ENCODE measurements around the gene GPR158.

Gene GPR158

DNA sequence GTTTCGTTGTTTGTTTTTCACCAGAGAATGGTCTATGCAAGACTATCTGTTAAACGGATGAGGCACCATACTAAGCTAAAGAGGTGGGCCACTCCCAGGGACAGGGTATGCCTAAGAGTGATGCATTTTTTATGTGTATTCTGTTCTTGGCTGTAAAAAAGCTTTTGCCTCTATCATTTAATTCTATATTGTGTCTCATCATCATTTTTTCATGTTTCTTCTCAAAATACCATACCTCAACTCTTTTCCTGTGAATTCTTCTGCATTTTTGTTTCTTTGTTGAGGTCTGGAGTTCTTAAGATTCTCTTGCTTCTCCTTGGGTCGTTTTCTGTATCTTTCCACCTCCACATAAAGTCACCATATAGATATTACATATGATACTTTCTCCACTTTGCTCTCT is 357.4 kb downstream of the GPR158 start:
- no peak overlapping the region for H3K4me3 ChIP-seq (ENCODE audit: low read length, poor library complexity, severe bottlenecking)
- H3K79me2 ChIP-seq (ENCODE audit: insufficient read depth, low read length), result no peaks in the 10 kb centered on the region
- no peaks in the 10 kb centered on the region for H3K9me3 ChIP-seq (ENCODE audit: insufficient read depth, low read depth, low read length)
- no peak overlapping the region for H3K9ac ChIP-seq (ENCODE audit: low read depth, low read length, poor library complexity, severe bottlenecking)
- TF ChIP-seq, protein P1, sequence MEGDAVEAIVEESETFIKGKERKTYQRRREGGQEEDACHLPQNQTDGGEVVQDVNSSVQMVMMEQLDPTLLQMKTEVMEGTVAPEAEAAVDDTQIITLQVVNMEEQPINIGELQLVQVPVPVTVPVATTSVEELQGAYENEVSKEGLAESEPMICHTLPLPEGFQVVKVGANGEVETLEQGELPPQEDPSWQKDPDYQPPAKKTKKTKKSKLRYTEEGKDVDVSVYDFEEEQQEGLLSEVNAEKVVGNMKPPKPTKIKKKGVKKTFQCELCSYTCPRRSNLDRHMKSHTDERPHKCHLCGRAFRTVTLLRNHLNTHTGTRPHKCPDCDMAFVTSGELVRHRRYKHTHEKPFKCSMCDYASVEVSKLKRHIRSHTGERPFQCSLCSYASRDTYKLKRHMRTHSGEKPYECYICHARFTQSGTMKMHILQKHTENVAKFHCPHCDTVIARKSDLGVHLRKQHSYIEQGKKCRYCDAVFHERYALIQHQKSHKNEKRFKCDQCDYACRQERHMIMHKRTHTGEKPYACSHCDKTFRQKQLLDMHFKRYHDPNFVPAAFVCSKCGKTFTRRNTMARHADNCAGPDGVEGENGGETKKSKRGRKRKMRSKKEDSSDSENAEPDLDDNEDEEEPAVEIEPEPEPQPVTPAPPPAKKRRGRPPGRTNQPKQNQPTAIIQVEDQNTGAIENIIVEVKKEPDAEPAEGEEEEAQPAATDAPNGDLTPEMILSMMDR (conservative IDR thresholded peaks at IDR 0.05; ENCODE audit: low read length), result no peak
- TF ChIP-seq EZH2phosphoT487 (IDR thresholded peaks at IDR 0.05; ENCODE audit: borderline replicate concordance), result no peak
- H3K4me2 ChIP-seq (ENCODE audit: low read depth, low read length, poor library complexity, severe bottlenecking), result no peak overlapping the region
- no peaks in the 10 kb centered on the region for H3F3A ChIP-seq (ENCODE audit: low read depth)
- no peaks in the 10 kb centered on the region for H3K4me1 ChIP-seq (ENCODE audit: insufficient read depth, low read length, poor library complexity, severe bottlenecking)
- no peaks in the 10 kb centered on the region for H4K20me1 ChIP-seq (ENCODE audit: insufficient read depth, low read length, poor library complexity, severe bottlenecking)
- H3K36me3 ChIP-seq (ENCODE audit: insufficient read depth, low read length), result no peaks in the 10 kb centered on the region
- no peaks in the 10 kb centered on the region for H3K27me3 ChIP-seq (ENCODE audit: insufficient read depth, low read length, poor library complexity, severe bottlenecking)
- H3K9me2 ChIP-seq (replicated peaks; ENCODE audit: low read depth, low read length), result no peaks in the 10 kb centered on the region
- no peak overlapping the region for H2AFZ ChIP-seq (ENCODE audit: low read length)

- Histone ChIP-seq H3K9ac (ENCODE audit: low read depth, low read length, poor library complexity, severe bottlenecking) (no peak overlapping the region), H3K27me3 (ENCODE audit: insufficient read depth, low read length, poor library complexity, severe bottlenecking) (no peaks in the 10 kb centered on the region), H3K4me2 (ENCODE audit: low read depth, low read length, poor library complexity, severe bottlenecking) (no peak overlapping the region)
Measured at GRCh38 chr10:25536027-25536426, 361.2 kb downstream of the GPR158 start.

GRCh38 chr10:25547382-25547781 is 372.6 kb downstream of the GPR158 start:
- H3K9me3 ChIP-seq (ENCODE audit: insufficient read depth, low read depth, low read length), result no peaks in the 10 kb centered on the region
- no peaks in the 10 kb centered on the region for H3F3A ChIP-seq (ENCODE audit: low read depth)
- no peaks in the 10 kb centered on the region for H3K27me3 ChIP-seq (ENCODE audit: insufficient read depth, low read length, poor library complexity, severe bottlenecking)
- H3K36me3 ChIP-seq (ENCODE audit: insufficient read depth, low read length), result no peaks in the 10 kb centered on the region
- H3K4me2 ChIP-seq (ENCODE audit: low read depth, low read length, poor library complexity, severe bottlenecking), result no peak overlapping the region
- H4K20me1 ChIP-seq (ENCODE audit: insufficient read depth, low read length, poor library complexity, severe bottlenecking), result no peaks in the 10 kb centered on the region
- H3K79me2 ChIP-seq (ENCODE audit: insufficient read depth, low read length), result no peaks in the 10 kb centered on the region
- H3K4me3 ChIP-seq (ENCODE audit: low read length, poor library complexity, severe bottlenecking), result no peak overlapping the region
- H3K9ac ChIP-seq (ENCODE audit: low read depth, low read length, poor library complexity, severe bottlenecking), result no peak overlapping the region
- no peaks in the 10 kb centered on the region for H3K4me1 ChIP-seq (ENCODE audit: insufficient read depth, low read length, poor library complexity, severe bottlenecking)
- TF ChIP-seq, protein P1 (conservative IDR thresholded peaks at IDR 0.05; ENCODE audit: low read length), result no peak
- no peak for TF ChIP-seq EZH2phosphoT487 (IDR thresholded peaks at IDR 0.05; ENCODE audit: borderline replicate concordance)
- no peak overlapping the region for H2AFZ ChIP-seq (ENCODE audit: low read length)
- no peaks in the 10 kb centered on the region for H3K9me2 ChIP-seq (replicated peaks; ENCODE audit: low read depth, low read length)

More at GRCh38 chr10:25536027-25536426, 361.2 kb downstream of the GPR158 start:
- Histone ChIP-seq H3K4me1 (ENCODE audit: insufficient read depth, low read length, poor library complexity, severe bottlenecking) (no peaks in the 10 kb centered on the region), H3K4me3 (ENCODE audit: low read length, poor library complexity, severe bottlenecking) (no peak overlapping the region), H4K20me1 (ENCODE audit: insufficient read depth, low read length, poor library complexity, severe bottlenecking) (no peaks in the 10 kb centered on the region), H2AFZ (ENCODE audit: low read length) (no peak overlapping the region), H3K36me3 (ENCODE audit: insufficient read depth, low read length) (no peaks in the 10 kb centered on the region), H3K79me2 (ENCODE audit: insufficient read depth, low read length) (no peaks in the 10 kb centered on the region), H3K9me2 (replicated peaks; ENCODE audit: low read depth, low read length) (no peaks in the 10 kb centered on the region), H3K9me3 (ENCODE audit: insufficient read depth, low read depth, low read length) (no peaks in the 10 kb centered on the region), H3F3A (ENCODE audit: low read depth) (no peaks in the 10 kb centered on the region)
- TF ChIP-seq, protein P1 (conservative IDR thresholded peaks at IDR 0.05; ENCODE audit: low read length), result no peak
